ENCODE measurements around the gene AGRN. TPM values are rescaled to one million over a fixed set of nuclear protein-coding genes. Genes with fewer than 3 reads are reported as not detected.

Gene AGRN
- total RNA-seq, 1 experiment from 2014 or later, result 134 TPM

DNA sequence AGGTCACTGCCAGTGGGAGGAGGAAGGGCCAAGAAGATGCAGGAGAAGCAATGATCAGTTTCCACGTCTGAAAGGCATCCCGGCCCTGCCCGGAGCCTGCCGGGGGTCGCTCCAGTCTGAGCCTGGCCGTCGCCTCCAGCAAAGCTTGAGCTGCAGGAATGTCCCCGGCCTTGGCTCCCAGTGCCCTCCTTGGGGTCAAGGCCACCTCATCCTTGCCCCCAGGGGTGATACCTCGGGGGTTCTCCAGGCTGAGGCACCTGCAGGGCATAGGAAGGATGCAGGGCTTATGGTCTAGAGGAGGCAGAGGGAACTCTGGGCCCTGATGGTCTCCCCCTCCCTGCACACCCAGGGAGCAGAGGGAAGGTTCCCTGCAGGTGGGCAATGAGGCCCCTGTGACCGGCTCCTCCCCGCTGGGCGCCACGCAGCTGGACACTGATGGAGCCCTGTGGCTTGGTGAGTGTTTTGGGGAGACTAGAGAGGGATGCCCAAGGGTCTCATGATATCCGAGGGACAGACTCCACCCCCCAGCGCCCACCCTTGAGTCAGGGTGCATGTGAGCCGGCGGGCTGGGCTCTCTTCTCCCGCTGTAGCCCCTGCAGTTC, 34.3 kb downstream of the AGRN start:
- Histone ChIP-seq H3K4me2 (ENCODE audit: low read length) (no peak overlapping the region), H3K9me3 (ENCODE audit: control insufficient read depth in 1 of 2, insufficient read depth in 1 of 2, low read depth in 1 of 2, low read length in 2 of 2) (no peaks in the 10 kb centered on the region), H4K20me1 (ENCODE audit: insufficient read depth) (no peaks in the 10 kb centered on the region), H3K9me2 (ENCODE audit: insufficient read depth) (no peaks in the 10 kb centered on the region), H3K4me1 (ENCODE audit: control insufficient read depth in 1 of 2, insufficient read depth in 2 of 2, low read length in 2 of 2) (peaks cover 9 to 17% of the 10 kb centered on the region in 2 experiments), H3K27ac (ENCODE audit: low read depth, low read length) (no peak overlapping the region), H3K36me3 (ENCODE audit: control insufficient read depth in 1 of 2, insufficient read depth in 2 of 2, low read length in 2 of 2) (peaks cover 10 to 22% of the 10 kb centered on the region in 2 experiments; a peak in 3 of 4 replicates), H3K79me2 (ENCODE audit: insufficient read depth, low read length) (no peaks in the 10 kb centered on the region), H3K27me3 (ENCODE audit: insufficient read depth, low read length) (no peaks in the 10 kb centered on the region), H2AFZ (ENCODE audit: low read depth, low read length, poor library complexity, severe bottlenecking) (no peak overlapping the region), H3K9ac (ENCODE audit: low read length) (no peak overlapping the region), H3K4me3 (replicated peaks in 1 of 2; ENCODE audit: low read depth in 1 of 2, low read length in 2 of 2) (no peak overlapping the region)
- ChIA-PET POLR2A (no interaction called here), CTCF (no interaction called here), RAD21 (ENCODE audit: low non-redundant PET in 1 of 2, low total read pairs in 2 of 2, uncharacterized antibody in 2 of 2, unreplicated experiment in 2 of 2) (no interaction called here)
- TF ChIP-seq FOSL1 (IDR thresholded peaks at IDR 0.05; ENCODE audit: low read depth) (no peak), JUND (IDR thresholded peaks at IDR 0.05) (no peak), EZH2phosphoT487 (IDR thresholded peaks at IDR 0.05; ENCODE audit: borderline replicate concordance) (no peak), ZFX (IDR thresholded peaks at IDR 0.05) (no peak), EGR1 (IDR thresholded peaks at IDR 0.05; ENCODE audit: low read depth) (no peak), YY1 (IDR thresholded peaks at IDR 0.05; ENCODE audit: extremely low read depth, insufficient replicate concordance, low read depth, low read length) (no peak), ZNF274 (IDR thresholded peaks at IDR 0.05; ENCODE audit: low read depth, low read length) (no peak), POLR2A (IDR thresholded peaks at IDR 0.05; ENCODE audit: borderline replicate concordance, extremely low read depth, insufficient read depth, insufficient read length) (no peak), CBX3 (IDR thresholded peaks at IDR 0.05; ENCODE audit: low read depth) (no peak)
- DNase-seq (ENCODE audit: low read depth, low spot score) (no peak), ATAC-seq (no peak)
- intact Hi-C loops (cut with micrococcal nuclease), result no loop called here
- no TSS peak for BruUV-seq (replicated peaks)

DNA sequence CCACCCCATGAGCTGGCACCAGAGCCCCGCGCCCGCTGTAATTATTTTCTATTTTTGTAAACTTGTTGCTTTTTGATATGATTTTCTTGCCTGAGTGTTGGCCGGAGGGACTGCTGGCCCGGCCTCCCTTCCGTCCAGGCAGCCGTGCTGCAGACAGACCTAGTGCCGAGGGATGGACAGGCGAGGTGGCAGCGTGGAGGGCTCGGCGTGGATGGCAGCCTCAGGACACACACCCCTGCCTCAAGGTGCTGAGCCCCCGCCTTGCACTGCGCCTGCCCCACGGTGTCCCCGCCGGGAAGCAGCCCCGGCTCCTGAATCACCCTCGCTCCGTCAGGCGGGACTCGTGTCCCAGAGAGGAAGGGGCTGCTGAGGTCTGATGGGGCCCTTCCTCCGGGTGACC, 35.1 kb downstream of the AGRN start:
- Histone ChIP-seq H3K4me1 (ENCODE audit: control insufficient read depth in 1 of 2, insufficient read depth in 2 of 2, low read length in 2 of 2) (peaks cover 9 to 21% of the 10 kb centered on the region in 2 experiments), H4K20me1 (ENCODE audit: insufficient read depth) (no peaks in the 10 kb centered on the region), H3K36me3 (ENCODE audit: control insufficient read depth in 1 of 2, insufficient read depth in 2 of 2, low read length in 2 of 2) (peaks cover 10 to 22% of the 10 kb centered on the region in 2 experiments; a peak in 3 of 4 replicates), H3K4me2 (ENCODE audit: low read length) (no peak overlapping the region), H2AFZ (ENCODE audit: low read depth, low read length, poor library complexity, severe bottlenecking) (no peak overlapping the region), H3K4me3 (replicated peaks in 1 of 2; ENCODE audit: low read depth in 1 of 2, low read length in 2 of 2) (no peak overlapping the region), H3K9me3 (ENCODE audit: control insufficient read depth in 1 of 2, insufficient read depth in 1 of 2, low read depth in 1 of 2, low read length in 2 of 2) (no peaks in the 10 kb centered on the region), H3K9me2 (ENCODE audit: insufficient read depth) (no peaks in the 10 kb centered on the region), H3K27me3 (ENCODE audit: insufficient read depth, low read length) (no peaks in the 10 kb centered on the region), H3K27ac (ENCODE audit: low read depth, low read length) (no peak overlapping the region), H3K79me2 (ENCODE audit: insufficient read depth, low read length) (no peaks in the 10 kb centered on the region), H3K9ac (ENCODE audit: low read length) (no peak overlapping the region)
- no TSS peak for BruUV-seq (replicated peaks)
- no peak for ATAC-seq
- ChIA-PET CTCF (no interaction called here), RAD21 (ENCODE audit: low non-redundant PET in 1 of 2, low total read pairs in 2 of 2, uncharacterized antibody in 2 of 2, unreplicated experiment in 2 of 2) (no interaction called here), POLR2A (no interaction called here)
- intact Hi-C loops (cut with micrococcal nuclease), result no loop called here
- no peak for DNase-seq (ENCODE audit: low read depth, low spot score)
- TF ChIP-seq EZH2 (IDR thresholded peaks at IDR 0.05), result no peak
- TF ChIP-seq FOSL1 (IDR thresholded peaks at IDR 0.05; ENCODE audit: low read depth), result no peak
- TF ChIP-seq SP1 (IDR thresholded peaks at IDR 0.05; ENCODE audit: low read depth), result no peak
- no peak for TF ChIP-seq EGR1 (IDR thresholded peaks at IDR 0.05; ENCODE audit: low read depth)
- TF ChIP-seq, protein P1, sequence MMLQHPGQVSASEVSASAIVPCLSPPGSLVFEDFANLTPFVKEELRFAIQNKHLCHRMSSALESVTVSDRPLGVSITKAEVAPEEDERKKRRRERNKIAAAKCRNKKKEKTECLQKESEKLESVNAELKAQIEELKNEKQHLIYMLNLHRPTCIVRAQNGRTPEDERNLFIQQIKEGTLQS (IDR thresholded peaks at IDR 0.05), result no peak
- TF ChIP-seq, protein P2, sequence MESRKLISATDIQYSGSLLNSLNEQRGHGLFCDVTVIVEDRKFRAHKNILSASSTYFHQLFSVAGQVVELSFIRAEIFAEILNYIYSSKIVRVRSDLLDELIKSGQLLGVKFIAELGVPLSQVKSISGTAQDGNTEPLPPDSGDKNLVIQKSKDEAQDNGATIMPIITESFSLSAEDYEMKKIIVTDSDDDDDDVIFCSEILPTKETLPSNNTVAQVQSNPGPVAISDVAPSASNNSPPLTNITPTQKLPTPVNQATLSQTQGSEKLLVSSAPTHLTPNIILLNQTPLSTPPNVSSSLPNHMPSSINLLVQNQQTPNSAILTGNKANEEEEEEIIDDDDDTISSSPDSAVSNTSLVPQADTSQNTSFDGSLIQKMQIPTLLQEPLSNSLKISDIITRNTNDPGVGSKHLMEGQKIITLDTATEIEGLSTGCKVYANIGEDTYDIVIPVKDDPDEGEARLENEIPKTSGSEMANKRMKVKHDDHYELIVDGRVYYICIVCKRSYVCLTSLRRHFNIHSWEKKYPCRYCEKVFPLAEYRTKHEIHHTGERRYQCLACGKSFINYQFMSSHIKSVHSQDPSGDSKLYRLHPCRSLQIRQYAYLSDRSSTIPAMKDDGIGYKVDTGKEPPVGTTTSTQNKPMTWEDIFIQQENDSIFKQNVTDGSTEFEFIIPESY (IDR thresholded peaks at IDR 0.05; ENCODE audit: extremely low read depth, insufficient replicate concordance, low read length), result no peak
- TF ChIP-seq POLR2A (IDR thresholded peaks at IDR 0.05; ENCODE audit: borderline replicate concordance, extremely low read depth, insufficient read depth, insufficient read length), result no peak
- TF ChIP-seq CBX3 (IDR thresholded peaks at IDR 0.05; ENCODE audit: low read depth), result no peak
- TF ChIP-seq ELF1 (IDR thresholded peaks at IDR 0.05; ENCODE audit: borderline replicate concordance, low read depth), result no peak
- TF ChIP-seq SIN3A (IDR thresholded peaks at IDR 0.05; ENCODE audit: low read depth), result no peak
- TF ChIP-seq CEBPB (IDR thresholded peaks at IDR 0.05; ENCODE audit: low read depth), result no peak
- TF ChIP-seq, protein P3, sequence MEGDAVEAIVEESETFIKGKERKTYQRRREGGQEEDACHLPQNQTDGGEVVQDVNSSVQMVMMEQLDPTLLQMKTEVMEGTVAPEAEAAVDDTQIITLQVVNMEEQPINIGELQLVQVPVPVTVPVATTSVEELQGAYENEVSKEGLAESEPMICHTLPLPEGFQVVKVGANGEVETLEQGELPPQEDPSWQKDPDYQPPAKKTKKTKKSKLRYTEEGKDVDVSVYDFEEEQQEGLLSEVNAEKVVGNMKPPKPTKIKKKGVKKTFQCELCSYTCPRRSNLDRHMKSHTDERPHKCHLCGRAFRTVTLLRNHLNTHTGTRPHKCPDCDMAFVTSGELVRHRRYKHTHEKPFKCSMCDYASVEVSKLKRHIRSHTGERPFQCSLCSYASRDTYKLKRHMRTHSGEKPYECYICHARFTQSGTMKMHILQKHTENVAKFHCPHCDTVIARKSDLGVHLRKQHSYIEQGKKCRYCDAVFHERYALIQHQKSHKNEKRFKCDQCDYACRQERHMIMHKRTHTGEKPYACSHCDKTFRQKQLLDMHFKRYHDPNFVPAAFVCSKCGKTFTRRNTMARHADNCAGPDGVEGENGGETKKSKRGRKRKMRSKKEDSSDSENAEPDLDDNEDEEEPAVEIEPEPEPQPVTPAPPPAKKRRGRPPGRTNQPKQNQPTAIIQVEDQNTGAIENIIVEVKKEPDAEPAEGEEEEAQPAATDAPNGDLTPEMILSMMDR (IDR thresholded peaks at IDR 0.05 in 2 of 3, conservative IDR thresholded peaks at IDR 0.05 in 1 of 3; ENCODE audit: borderline replicate concordance in 1 of 3, insufficient read depth in 1 of 3, low read depth in 2 of 3, low read length in 2 of 3), result no peak
- no peak for TF ChIP-seq EZH2phosphoT487 (IDR thresholded peaks at IDR 0.05; ENCODE audit: borderline replicate concordance)

Data from HCT116 (cell line).